ENCODE measurements around the gene RBM43.
A peak's percentile ranks its signal among the peaks of the same experiment; 100 is the strongest.
"Not testable (repeated sequence)": the region's sequence is repeated elsewhere in the genome, so short reads cannot be mapped to it uniquely, and the experiment has no call there.

The RBM43 gene

DNA sequence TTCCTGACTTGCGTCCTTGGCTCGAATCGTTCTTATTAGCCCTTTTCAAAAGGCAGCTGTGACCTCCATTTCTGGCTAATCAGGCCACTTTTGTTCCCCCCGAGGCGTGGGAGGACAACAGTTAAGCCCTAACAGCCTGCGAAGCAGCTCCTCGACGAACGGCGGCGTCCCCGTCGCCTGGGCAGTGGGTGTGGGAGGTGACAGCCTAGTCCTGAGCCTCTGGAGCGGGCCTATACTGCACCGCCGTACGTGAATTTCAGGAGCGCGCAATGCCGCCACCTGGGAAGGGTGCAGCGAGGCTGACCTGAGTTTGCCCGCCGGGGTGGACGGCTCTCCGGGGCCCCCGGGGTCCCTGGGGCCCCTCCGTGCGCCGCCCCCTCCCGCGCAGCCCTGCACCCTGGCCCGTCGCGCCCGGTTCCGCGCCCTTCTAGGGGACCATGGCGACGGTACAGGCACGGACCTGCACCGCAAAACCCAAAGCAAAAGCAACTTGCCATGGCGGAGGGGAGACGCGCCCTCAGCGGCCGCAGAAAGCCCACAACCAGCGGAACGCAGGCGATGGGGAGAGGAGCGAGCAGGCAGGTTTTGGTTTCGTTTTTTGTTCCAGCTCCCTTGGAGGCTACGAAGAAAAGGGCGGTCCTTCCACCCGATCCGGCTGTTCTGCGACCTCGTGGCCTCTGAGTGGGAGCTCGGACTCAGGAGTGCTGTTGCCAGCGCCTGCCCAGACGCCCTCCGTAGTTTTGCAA, at the start of gene RBM43:
Gene RBM43 (minus strand): TSS at position 633 of the 746 bp plus-strand sequence. CDS start 136 bp downstream, at position 497.
- peak; percentile 58 to 91 (median 78) for DNase-seq
- intact Hi-C loops (cut with DNase I) = no loop called here

- intact Hi-C loops (cut with DNase I); DNase-seq: not testable (repeated sequence)
Measured at GRCh38 chr2:151310313-151310712, 48.6 kb upstream of the RBM43 start.

DNA sequence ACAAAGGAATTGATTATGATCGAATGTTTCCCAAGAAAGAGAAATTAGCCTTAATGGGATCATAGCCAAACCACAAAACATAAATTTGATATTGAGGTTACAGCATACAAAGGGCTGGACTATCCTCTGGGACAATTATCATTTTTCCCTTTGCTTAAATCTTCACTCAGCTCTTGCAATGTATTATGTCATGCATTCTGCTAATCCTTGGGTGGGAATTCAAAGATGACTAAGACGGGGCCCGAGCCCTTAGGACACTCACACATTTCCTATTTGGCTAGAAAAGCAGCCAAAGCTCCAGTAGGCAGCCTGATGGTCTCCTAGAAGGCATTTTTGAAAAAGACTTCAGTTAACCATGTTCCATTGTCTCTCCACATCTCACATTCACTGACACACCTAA, 45.0 kb upstream of the RBM43 start:
- intact Hi-C loops (cut with DNase I) = no loop called here
- no peak for DNase-seq

DNA sequence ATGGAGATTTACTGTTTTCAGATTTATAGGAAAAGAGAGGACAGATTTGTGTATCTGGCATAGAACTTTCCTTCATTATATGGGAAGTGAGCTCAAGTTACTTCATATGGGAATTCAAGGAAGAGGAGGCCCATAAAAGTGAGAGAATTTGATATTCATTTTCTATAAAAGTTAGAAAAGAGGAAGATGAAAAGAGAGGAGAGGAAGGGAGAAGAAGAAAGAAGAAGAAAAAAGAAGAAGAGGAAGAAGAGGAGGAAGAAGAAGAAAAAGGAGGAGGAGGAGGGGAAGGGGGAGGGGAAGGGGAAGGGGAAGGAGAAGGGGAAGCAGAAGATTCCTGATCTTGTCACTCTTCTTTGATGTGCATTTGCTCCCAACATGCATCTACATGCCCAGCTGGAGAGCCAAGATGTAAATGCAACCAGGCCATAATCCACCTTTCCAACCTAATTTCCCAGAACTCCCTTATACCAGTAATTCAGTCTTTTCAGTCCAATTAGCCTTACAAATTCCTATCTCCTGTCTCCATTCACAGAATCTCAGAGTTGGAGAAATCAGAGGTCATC, 43.5 kb upstream of the RBM43 start:
- DNase-seq = no peak
- intact Hi-C loops (cut with DNase I) = no loop called here

DNA sequence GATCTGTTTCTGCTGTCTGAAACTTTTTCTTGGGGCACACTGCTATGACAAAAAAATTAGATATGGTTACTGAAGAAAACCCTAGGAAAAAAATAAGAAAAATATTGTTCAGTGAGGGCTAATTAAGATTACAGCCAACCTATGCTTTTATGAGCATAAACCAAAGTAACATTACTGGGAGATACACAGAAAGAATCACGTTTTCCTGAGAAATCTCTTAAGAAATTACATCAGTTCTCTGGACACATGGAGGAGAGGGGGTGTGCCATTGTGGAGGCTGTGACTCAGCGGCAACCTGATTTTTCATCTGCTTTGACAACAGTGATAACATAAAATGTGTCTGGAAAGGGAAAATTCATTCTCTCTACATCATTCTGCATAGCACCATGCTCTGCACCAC, 41.2 kb upstream of the RBM43 start:
- intact Hi-C loops (cut with DNase I) = no loop called here
- DNase-seq = peak in 29 of 42 donors; percentile 7 to 75 (median 34)

DNA sequence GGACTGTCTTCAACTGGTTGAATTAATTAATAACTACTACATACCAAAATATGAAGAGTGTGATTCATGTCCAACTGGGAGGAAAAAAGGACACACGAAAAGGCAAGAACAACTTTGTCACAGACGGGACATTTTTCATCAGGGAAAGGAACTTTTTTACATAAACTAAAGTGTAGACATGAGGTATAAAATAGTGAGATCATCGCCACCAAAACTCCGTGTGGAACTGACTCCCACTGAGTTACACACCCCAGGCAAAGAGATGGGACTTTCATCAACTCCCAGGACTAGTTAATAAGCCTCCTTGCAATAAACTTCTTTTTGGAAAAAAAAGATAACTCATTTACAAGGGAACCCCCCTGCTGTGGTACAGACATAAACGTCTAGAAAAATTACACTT, 40.7 kb upstream of the RBM43 start:
- intact Hi-C loops (cut with DNase I) = no loop called here
- no peak for DNase-seq

- intact Hi-C loops (cut with DNase I) = no loop called here
- no peak for DNase-seq
Measured at GRCh38 chr2:151299920-151300539, 38.4 kb upstream of the RBM43 start.

DNA sequence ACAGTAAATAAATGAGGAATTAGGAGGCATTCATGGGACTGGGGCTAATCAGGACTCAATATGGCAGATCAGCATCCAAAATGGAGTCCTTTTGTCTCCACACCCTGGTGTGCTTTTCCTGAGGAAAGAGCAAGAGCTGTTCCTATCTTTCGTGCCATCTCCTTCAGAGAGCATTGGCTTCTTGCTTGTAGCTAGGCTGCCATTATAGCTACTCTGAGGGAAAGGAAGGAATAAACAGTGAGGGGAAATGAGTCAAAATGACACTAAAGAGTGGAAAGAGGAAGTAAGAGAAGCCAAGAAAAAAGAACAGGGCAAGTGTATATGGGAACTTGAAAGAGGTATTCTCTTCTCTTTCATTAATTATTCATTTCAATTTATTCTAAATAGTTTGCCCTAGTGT, 36.2 kb upstream of the RBM43 start:
- intact Hi-C loops (cut with DNase I) = no loop called here

GRCh38 chr2:151295926-151296325, 34.3 kb upstream of the RBM43 start:
- DNase-seq; intact Hi-C loops (cut with DNase I): not testable (repeated sequence)

More for the DNA sequence above, 36.2 kb upstream of the RBM43 start:
- no peak for DNase-seq

GRCh38 chr2:151292546-151292945, 30.9 kb upstream of the RBM43 start:
- intact Hi-C loops (cut with DNase I) = no loop called here
- no peak for DNase-seq

DNA sequence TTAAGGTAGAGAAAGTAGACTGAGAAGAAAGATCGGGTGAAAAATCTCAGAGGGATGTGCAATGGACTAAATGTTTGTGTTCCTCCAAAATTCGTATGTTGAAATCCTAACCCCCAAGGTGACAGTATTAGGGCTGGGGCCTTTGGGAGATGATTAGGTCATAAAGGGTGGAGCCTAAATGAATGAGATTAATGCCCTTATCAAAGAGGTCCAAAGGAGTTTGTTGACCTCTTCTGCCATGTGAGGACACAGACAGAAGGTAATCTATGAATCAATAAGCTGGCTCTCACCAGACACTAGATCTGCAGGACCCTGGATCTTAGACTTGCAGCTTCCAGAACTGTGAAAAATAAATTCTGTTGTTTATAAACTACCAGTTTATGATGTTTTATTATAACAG, 30.5 kb upstream of the RBM43 start:
- DNase-seq = no peak
- intact Hi-C loops (cut with DNase I) = no loop called here

DNA sequence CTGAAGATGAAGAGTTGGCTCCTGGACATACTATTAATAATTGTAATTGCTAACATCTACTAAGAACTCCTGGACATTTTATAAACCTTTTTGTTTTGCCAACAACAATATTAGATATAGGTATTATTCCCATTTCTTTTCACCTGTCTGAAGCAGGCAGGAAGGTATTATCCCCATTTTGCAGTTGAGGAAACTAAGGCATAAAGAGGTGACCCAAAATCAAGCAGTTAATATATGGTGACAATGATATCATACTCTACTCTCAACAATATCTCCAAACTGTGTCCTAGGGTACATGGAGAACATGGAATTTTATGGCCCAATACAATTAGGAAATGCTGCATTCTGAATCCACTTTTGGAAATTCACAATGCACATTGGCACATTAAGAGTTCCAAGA, 29.6 kb upstream of the RBM43 start:
- DNase-seq = no peak
- intact Hi-C loops (cut with DNase I) = no loop called here

GRCh38 chr2:151289972-151290866, 28.6 kb upstream of the RBM43 start:
- intact Hi-C loops (cut with DNase I) = loop anchor here (10.0 kb wide), 1 partner anchor 125 kb away; no protein-coding TSS in a partner anchor
- peak in 3 of 42 donors; percentile 17 to 48 (median 17) for DNase-seq

DNA sequence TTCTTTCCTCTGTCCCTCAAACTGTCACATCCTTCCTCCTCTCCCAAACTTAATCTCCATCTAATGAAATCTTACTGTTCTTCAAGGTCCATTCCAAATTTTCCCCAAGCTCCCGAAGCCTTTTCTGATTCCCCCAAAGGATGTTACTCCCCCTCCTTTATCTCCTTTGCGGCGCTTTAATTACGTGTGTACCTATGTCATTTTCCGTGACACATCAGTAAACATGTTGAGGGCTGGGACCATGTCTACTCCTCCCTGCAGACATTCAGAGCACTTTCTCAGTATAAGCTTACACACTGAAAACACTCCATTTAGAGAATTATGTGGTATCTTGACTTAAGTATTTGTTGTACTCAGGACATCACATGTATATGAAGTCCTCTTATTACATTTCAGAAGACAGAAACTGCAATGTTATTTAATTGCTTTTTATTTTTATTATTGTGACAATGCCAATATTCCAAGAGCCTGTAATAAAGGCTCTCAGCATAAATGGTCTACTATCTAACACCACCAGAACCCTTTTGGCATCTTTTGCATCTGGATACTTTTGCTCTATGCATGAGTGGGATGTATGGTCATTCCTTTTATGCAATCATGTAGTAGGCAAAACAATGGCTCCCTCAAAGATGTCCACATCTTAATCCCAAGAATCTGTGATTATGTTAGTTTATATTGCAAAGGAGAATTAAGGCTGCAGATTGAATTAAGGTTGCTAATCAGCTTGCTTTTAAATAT, 26.0 kb upstream of the RBM43 start:
- intact Hi-C loops (cut with DNase I) = loop anchor here (10.0 kb wide), 1 partner anchor 127 kb away; no protein-coding TSS in a partner anchor
- no peak for DNase-seq

GRCh38 chr2:151282401-151282800, 20.7 kb upstream of the RBM43 start:
- no peak for DNase-seq
- intact Hi-C loops (cut with DNase I) = loop anchor here (10.0 kb wide), 1 partner anchor 132 kb away; no protein-coding TSS in a partner anchor

- intact Hi-C loops (cut with DNase I) = loop anchor here (10.0 kb wide), 1 partner anchor 135 kb away; no protein-coding TSS in a partner anchor
- DNase-seq = no peak
Measured at GRCh38 chr2:151280271-151280670, 18.6 kb upstream of the RBM43 start.

- no peak for DNase-seq
- intact Hi-C loops (cut with DNase I) = no loop called here
Measured at GRCh38 chr2:151278487-151278886, 16.8 kb upstream of the RBM43 start.

DNA sequence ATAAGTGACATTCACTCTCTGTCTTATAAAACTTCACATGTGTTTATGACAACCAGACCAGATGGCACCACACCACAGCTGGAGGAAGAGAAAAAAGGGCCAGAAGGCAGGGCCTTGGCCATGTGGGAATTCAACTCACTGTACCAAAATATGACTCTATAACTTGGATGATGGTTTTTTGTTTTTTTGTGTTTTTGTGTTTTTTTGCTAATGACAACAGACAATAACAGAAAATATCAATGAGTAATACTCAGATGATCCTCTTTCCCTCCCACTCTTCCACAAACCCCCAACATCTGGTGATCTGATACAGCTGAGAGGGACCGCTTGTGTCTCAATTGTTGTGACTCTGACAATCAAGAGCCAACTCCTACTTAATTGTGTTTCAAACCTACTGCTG, 15.4 kb upstream of the RBM43 start:
- intact Hi-C loops (cut with DNase I) = no loop called here
- no peak for DNase-seq

DNA sequence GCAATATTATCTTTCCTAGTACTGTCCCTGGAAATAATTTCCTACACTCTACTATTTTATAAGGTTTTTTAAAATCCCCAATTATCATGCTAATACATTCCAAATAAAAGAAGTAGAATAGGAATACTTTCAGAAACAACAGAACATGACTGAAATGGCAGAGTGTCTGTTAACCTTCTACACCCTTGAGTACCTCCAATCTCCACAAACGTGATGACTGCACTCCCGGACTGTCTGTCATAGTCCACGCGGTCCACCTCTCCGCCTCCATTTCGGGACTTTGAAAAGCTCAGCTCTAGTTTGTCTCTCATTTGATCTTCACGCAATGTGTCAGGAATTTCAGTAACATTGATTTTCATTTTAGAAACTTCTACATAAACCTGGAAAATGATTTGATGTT, 13.6 kb upstream of the RBM43 start:
- DNase-seq = no peak
- intact Hi-C loops (cut with DNase I) = no loop called here

All from head of caudate nucleus (tissue), 42 donors.